Measurements from ENCODE around the gene YTHDC1.

GRCh38 chr4:68338625-68339024 lies 11.3 kb downstream of the YTHDC1 start:
- no peak for TF ChIP-seq CTCF (IDR thresholded peaks at IDR 0.05)
- TF ChIP-seq POLR2A (IDR thresholded peaks at IDR 0.05), result no peak
